K562 (cell line): Measurements from ENCODE around the gene ZNF839. TPM values are rescaled to one million over a fixed set of nuclear protein-coding genes. Genes with fewer than 3 reads are reported as not detected.

Experiments
- CBX5 ChIP-seq: IDR thresholded peaks from 2 replicates; pipeline ENCODE4 v1.6.1; 2014; ENCODE audit warnings: low read depth, borderline replicate concordance
- CBX8 ChIP-seq: fragments of 200-600 bp; sonication (generic); IDR thresholded peaks from 2 replicates; pipeline ENCODE4 v1.6.1; 2012; ENCODE audit warnings: borderline replicate concordance, mixed run types, low read depth, mild to moderate bottlenecking, moderate library complexity, mixed read lengths, low read length, control low read depth, inconsistent platforms; ENCODE audit not compliant: poor library complexity, severe bottlenecking; ENCODE audit errors: extremely low read depth
- ELF1 ChIP-seq: fragments of 200-800 bp; sonication (Bioruptor generic); IDR thresholded peaks from 2 replicates; pipeline ENCODE4 v1.6.1; 2016; ENCODE audit warnings: missing genetic modification characterization, missing compliant biosample characterization
- HCFC1 ChIP-seq: IDR thresholded peaks from 2 replicates; pipeline ENCODE4 v1.6.1; 2012; ENCODE audit warnings: low read depth, low read length, improper control_type of control experiment
- MXI1 ChIP-seq: IDR thresholded peaks from 2 replicates; pipeline ENCODE4 v1.6.1; 2011; ENCODE audit warnings: low read depth, mild to moderate bottlenecking, improper control_type of control experiment, low read length
- NCOA4 ChIP-seq: fragments of 450-650 bp; IDR thresholded peaks from 2 replicates; pipeline ENCODE4 v1.6.1; 2018; ENCODE audit warnings: mild to moderate bottlenecking; ENCODE audit not compliant: partially characterized antibody
- NFYB ChIP-seq: IDR thresholded peaks from 2 replicates; pipeline ENCODE4 v1.6.1; 2011; ENCODE audit warnings: mild to moderate bottlenecking, moderate library complexity; ENCODE audit not compliant: insufficient read length; ENCODE audit errors: extremely low read depth
- NR2C1 ChIP-seq, 2 experiments: fragments of 450-650 bp; IDR thresholded peaks; 2 replicates each; pipeline ENCODE4 v1.6.1; 2017; ENCODE audit warnings: mild to moderate bottlenecking in 2 of 2, antibody characterized with exemption in 1 of 2, inconsistent platforms in 1 of 2, missing compliant biosample characterization in 1 of 2, missing genetic modification characterization in 1 of 2
- NUFIP1 ChIP-seq: fragments of 450-650 bp; IDR thresholded peaks from 2 replicates; pipeline ENCODE4 v1.6.1; 2018; ENCODE audit not compliant: partially characterized antibody
- POLR2G ChIP-seq: fragments of 200-400 bp; formaldehyde crosslinking; IDR thresholded peaks from 2 replicates; pipeline ENCODE4 v1.6.1; 2017; ENCODE audit warnings: low read depth, mild to moderate bottlenecking, antibody characterized with exemption, low read length, moderate library complexity
- RBBP5 ChIP-seq: fragments of 200-600 bp; sonication (generic); IDR thresholded peaks from 2 replicates; pipeline ENCODE4 v1.6.1; 2012; ENCODE audit warnings: borderline replicate concordance, mild to moderate bottlenecking, low read length, control low read depth, inconsistent platforms; ENCODE audit not compliant: insufficient read depth, poor library complexity, severe bottlenecking
- RBFOX2 ChIP-seq: fragments of 200-400 bp; formaldehyde crosslinking; IDR thresholded peaks from 2 replicates; pipeline ENCODE4 v1.6.1; 2017; ENCODE audit warnings: low read depth, mild to moderate bottlenecking, low read length, moderate library complexity
- SMAD2 ChIP-seq: fragments of 150-350 bp; IDR thresholded peaks from 2 replicates; pipeline ENCODE4 v1.6.1; 2014; ENCODE audit warnings: low read depth, mild to moderate bottlenecking, low read length
- SMAD3 ChIP-seq: fragments of 450-650 bp; formaldehyde crosslinking; conservative IDR thresholded peaks from 2 replicates; pipeline ENCODE4 v1.4.0; 2020; ENCODE audit warnings: mild to moderate bottlenecking
- TEAD1 ChIP-seq, 2 experiments: fragments of 450-650 bp in 1 of 2; sonication (generic) in 1 of 2; formaldehyde crosslinking; IDR thresholded peaks; 2 replicates each; pipeline versions ENCODE4 v1.4.0 to v1.8.0; 2020 to 2022; ENCODE audit warnings: mild to moderate bottlenecking in 2 of 2, missing genetic modification reagents in 1 of 2
- TFAM ChIP-seq: fragments of 250-450 bp; sonication (Bioruptor Pico); conservative IDR thresholded peaks from 2 replicates; pipeline ENCODE4 v1.5.0; 2021; ENCODE audit warnings: mild to moderate bottlenecking, moderate library complexity
- THAP12 ChIP-seq: fragments of 250-450 bp; sonication (Bioruptor Pico); IDR thresholded peaks from 2 replicates; pipeline ENCODE4 v1.9.0; 2021; ENCODE audit warnings: mild to moderate bottlenecking, inconsistent platforms
- ZBTB33 ChIP-seq: sonication (generic); formaldehyde crosslinking; IDR thresholded peaks from 2 replicates; pipeline ENCODE4 v1.8.1; 2023; ENCODE audit warnings: mild to moderate bottlenecking, missing genetic modification reagents
- ZFP91 ChIP-seq: sonication (generic); formaldehyde crosslinking; IDR thresholded peaks from 2 replicates; pipeline ENCODE4 v1.8.0; 2022; ENCODE audit warnings: mild to moderate bottlenecking, missing genetic modification reagents
- ZKSCAN1 ChIP-seq: fragments of 150-350 bp; IDR thresholded peaks from 2 replicates; pipeline ENCODE4 v1.6.1; 2016; ENCODE audit warnings: low read depth, low read length
- ZNF143 ChIP-seq: sonication (generic); formaldehyde crosslinking; IDR thresholded peaks from 2 replicates; pipeline ENCODE4 v1.9.0; 2022; ENCODE audit warnings: mild to moderate bottlenecking, missing genetic modification reagents
- ZNF23 ChIP-seq: fragments of 250-450 bp; sonication (Bioruptor Pico); IDR thresholded peaks from 2 replicates; pipeline ENCODE4 v1.4.0; 2020; ENCODE audit warnings: mild to moderate bottlenecking
- ZNF586 ChIP-seq: fragments of 450-650 bp; formaldehyde crosslinking; conservative IDR thresholded peaks from 2 replicates; pipeline ENCODE4 v1.4.0; 2020; ENCODE audit warnings: mild to moderate bottlenecking, moderate library complexity
- polyA plus RNA-seq, 8 experiments: library from polyadenylated mRNA; depleted of rRNA in 4 of 8; stranded (reverse) in 5 of 8; unstranded in 3 of 8; fragments of >200 nt; fragmentation: Nextera tagmentation in 2 of 8; fragmentation: Illumina TruSeq in 1 of 8; extraction: Ambion mirVana in 2 of 8; extraction: Trizol in 1 of 8; gene quantifications; 2 replicates each; pipeline versions ENCODE4 v1.2.1 to v1.2.3, GENCODE V29; 2011 to 2014; ENCODE audit warnings: inconsistent platforms in 1 of 8, missing spikeins in 1 of 8
- total RNA-seq, 7 experiments: library from RNA; depleted of rRNA in 6 of 7; stranded (reverse); fragments of >200 nt in 6 of 7; fragmentation: Illumina TruSeq in 2 of 7; extraction: Trizol in 2 of 7; gene quantifications; 2 replicates each; pipeline versions ENCODE4 v1.2.1 to v1.2.3, GENCODE V29; 2011 to 2021; ENCODE audit warnings: low replicate concordance in 1 of 7

ZNF839 gene
- total and polyA plus RNA-seq, 9 of the 15 experiments (the other 6 are each of a cell fraction or from before 2014, with no cell fraction given) = 0.42 to 8.4 (median 5.7) TPM

- TF ChIP-seq ZBTB33 (no peak), SMAD2 (no peak), MXI1 (peak; percentile 82), CBX8 (no peak), THAP12 (no peak), NCOA4 (no peak), RBFOX2 (peak; percentile 69), ELF1 (tag) (no peak), SMAD3 (no peak), ZNF586 (CRISPR knock-in tag) (no peak), CBX5 (no peak), ZKSCAN1 (no peak), TFAM (CRISPR knock-in tag) (no peak), NUFIP1 (no peak), ZFP91 (CRISPR knock-in tag) (no peak), HCFC1 (peak; percentile 64), NFYB (no peak), TEAD1 (CRISPR knock-in tag; IDR thresholded peaks at IDR 0.05) (0 out of 4 replicates have a peak, but pooled peaks of 1 of the 2 experiments have one; percentile 42), NR2C1 (IDR thresholded peaks at IDR 0.05) (no peak), NR2C1 (tag; IDR thresholded peaks at IDR 0.05) (no peak), RBBP5 (no peak), ZNF143 (CRISPR knock-in tag) (peak; percentile 61; the same call in 1 of the 2 replicates), ZNF23 (CRISPR knock-in tag) (no peak), POLR2G (peak; percentile 79)
These were observed 43.1 kb downstream of the ZNF839 start, which contains the start of the genes CINP and TECPR2 (continued) for GRCh38 chr14:102362545-102363181.
